B cell (primary cell): ENCODE results near the gene DHX9.

ENCODE experiments used
- CTCF ChIP-seq: fragments of 200-600 bp; IDR thresholded peaks from one replicate; pipeline ENCODE4 v1.8.0; 2022; ENCODE audit warnings: antibody characterized with exemption, mild to moderate bottlenecking
- EZH2 ChIP-seq: IDR thresholded peaks from 2 replicates; pipeline ENCODE4 v1.6.1; 2012; ENCODE audit warnings: borderline replicate concordance, low read depth, mild to moderate bottlenecking, moderate library complexity, low read length; ENCODE audit not compliant: insufficient read depth, poor library complexity, severe bottlenecking

- TF ChIP-seq EZH2 (no peak), CTCF (no peak)
Measured at GRCh38 chr1:182817802-182818201, 21.3 kb upstream of the DHX9 start.
